GM19468 (cell line): Measurements from ENCODE around the gene TBPL1.

Experiments used
- ATAC-seq: cut with Tn5 transposase; IDR thresholded peaks from one replicate; pipeline ENCODE4 v1.9.1; 2021; ENCODE audit warnings: mild to moderate bottlenecking, moderate library complexity, moderate number of reproducible peaks; ENCODE audit not compliant: unreplicated experiment; ENCODE audit errors: extremely low read depth

Gene TBPL1

DNA sequence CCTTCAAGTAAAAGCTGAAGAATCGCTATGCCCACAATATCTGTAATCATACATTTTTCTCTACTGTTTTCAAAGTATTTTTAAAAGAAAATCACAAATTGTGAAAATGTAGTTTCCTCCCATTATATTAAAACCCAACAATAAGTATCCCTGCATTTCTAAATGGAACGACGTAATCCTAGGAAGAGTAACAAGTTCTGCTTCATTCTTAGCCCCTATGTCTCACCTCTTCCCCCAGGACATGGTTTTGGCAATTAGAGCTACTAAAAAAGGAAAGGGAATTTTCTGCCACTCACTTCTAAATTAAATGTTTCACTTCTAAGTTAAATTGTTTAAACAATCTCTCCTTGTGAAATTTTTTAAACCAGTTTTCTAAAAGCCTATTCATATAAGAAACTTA lies 47.4 kb downstream of the TBPL1 start:
- ATAC-seq = no peak

DNA sequence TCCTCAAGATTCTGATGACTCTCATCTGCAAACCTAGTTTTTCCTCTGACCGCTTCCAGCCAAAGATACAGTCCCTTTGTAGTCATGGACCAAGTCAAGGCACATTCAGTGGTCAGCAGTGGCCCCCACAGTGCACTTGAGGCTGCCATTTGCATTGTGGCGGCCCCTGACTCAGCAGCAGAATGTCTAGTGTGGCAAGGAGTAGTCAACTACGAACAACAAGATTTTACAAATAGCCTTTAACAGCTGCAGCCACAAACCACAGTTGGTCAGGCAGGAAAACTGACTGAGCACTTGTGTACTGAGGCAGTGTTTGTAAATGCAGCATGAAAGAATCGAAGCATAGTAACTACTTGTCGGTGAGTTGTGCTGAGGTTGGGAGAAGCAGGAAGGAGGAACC lies 49.8 kb downstream of the TBPL1 start:
- ATAC-seq = no peak

DNA sequence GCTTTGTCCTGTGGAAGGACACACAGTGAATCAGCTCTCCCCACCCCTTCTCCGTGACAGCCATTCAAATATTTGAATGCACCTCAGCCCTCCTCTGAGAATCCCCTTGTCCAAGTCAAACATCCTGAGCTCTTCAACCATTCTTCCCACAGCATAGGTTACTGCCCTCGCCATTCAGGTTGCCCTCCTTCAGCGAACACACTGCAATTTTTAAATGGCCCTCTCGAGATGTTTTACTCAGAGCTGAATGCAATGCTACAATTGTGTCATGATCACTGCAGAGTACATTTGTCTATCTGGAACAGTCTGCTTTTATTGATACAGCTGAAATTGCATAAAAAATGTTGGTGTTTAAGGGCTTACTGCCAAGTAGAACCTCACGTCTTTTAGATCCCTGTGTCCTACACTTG lies 50.5 kb downstream of the TBPL1 start:
- ATAC-seq = no peak

DNA sequence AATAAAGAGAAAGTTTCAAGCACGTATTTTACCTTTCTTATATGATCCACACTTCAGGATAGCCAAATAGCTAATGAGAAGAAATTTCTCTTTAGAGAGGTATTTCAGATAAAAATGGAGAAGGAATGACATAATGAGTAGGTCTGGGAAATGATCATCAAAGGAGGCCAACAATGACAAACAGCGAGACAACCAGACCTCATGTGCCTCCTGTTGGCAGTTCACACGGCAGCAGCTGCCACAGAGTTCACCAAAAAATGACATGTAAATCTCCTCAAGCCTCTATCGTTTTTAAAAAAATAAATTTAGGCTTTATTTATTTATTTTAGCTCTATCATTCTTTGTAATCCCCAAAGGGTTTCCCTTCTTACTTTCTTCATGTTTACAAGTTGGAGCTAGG lies 51.7 kb downstream of the TBPL1 start:
- ATAC-seq = no peak

DNA sequence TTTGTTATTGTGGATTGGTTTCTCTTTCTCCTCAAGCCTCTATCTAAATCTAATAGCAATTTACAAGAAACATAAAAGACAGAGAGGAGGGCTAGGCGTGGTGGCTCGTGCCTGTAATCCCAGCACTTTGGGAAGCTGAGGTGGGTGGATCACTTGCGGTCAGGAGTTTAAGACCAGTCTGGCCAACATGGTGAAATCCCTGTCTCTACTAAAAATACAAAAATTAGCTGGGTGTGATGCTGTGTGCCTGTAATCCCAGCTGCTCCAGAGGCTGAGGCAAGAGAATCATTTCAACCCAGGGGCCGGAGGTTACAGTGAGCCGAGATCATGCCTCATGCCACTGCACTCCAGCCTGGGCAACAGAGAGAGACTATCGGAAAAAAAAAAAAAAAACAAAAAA lies 52.8 kb downstream of the TBPL1 start:
- no peak for ATAC-seq

DNA sequence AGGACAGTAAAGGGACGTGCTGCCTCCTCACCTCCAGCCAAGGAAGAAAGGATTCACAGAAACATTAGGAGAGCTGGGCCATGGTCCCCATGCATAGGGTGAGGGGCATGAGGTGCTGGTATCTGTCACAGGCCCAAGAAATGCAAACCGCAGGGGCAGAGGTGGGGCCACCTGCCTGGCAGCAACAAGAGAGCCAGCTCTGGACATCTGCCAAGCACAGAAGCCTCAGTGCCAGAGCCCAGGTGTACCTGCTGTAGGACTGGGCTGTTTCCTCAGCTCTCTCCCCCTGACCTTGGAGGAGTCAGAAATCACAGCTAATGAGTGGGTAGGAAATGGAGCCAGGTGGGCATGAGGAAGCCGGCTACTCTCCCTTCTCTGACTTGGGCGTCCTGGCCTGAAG lies 54.1 kb downstream of the TBPL1 start:
- no peak for ATAC-seq

DNA sequence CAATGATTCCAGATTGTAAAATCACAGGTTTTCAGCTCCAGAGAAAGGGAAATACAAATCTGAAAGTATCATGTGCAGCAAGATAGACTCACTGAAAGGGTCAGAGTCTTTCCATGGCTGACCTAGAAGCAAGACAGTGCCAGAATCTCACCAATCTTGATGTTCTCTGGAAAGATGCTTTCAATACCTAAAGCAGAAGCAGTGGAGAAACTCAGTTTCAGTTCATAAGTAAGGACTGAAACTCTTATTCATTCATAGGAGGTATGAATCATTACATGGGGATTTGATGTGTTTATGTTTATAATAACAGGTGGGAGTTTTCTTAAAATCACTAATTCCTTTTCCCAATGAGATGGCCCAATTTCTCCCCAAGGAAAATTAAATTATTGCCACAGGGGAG lies 56.9 kb downstream of the TBPL1 start:
- ATAC-seq = no peak

DNA sequence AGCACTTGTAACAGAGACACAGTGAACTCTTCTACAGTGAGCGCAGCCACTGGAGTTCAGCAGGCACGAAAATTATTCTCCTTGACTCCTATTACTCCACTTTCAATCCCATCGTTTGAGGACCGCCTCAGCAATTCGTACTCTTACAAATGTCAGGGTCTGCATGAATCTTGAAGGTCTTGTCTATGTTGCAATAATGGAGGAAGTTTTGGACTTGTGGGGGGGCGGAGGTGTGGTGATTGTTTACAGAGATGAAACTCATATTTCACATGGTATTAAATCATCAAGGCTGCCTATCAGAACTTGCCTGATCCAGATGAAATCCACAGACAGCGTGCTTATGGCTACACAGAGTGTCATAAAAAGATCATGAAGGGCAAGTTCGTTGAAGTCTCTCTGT lies 57.4 kb downstream of the TBPL1 start:
- ATAC-seq = no peak

DNA sequence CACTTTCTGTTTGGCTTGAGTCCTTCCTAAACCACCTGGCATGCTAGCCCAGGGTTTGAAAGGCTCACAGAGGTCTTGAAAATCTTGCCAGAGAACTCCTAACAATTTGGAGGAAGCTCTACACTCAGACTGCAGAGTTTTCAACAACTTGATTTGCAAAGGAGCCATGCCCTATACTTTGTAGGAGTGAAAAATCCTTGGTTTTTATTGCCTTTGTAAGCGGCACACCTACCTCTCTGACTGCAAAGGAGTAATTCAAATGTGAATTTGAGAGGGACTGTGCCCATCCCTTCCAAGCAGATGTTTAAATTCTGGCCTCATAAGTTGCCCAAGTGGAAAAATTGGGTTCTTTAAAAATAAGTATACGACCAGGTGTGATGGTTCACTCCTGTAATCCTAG lies 58.0 kb downstream of the TBPL1 start:
- no peak for ATAC-seq

DNA sequence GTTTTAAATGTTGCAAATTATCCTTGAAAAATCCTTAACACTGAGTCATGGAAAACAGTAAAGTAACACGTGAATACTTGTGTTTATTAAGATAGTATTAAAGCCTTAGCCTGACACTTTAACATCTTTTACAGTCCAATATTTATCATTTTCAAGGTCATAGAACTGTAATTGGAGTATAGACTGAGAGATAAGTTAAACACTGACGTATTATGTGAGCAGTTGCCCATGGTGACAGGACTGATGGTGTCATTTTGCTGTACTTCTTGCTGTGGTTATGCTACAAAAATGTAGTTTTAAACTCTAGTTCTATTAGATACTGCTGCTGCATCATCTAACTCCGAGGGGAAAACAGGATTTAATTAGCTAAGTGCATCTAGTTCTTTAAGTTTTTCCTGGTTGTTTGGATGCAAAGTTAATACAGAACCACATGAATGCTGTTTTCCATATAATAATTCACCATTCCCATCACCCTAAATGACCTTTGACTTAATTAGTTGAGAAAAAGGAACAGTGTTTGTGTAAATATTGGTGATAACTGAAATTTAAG lies 61.6 kb downstream of the TBPL1 start:
- no peak for ATAC-seq

DNA sequence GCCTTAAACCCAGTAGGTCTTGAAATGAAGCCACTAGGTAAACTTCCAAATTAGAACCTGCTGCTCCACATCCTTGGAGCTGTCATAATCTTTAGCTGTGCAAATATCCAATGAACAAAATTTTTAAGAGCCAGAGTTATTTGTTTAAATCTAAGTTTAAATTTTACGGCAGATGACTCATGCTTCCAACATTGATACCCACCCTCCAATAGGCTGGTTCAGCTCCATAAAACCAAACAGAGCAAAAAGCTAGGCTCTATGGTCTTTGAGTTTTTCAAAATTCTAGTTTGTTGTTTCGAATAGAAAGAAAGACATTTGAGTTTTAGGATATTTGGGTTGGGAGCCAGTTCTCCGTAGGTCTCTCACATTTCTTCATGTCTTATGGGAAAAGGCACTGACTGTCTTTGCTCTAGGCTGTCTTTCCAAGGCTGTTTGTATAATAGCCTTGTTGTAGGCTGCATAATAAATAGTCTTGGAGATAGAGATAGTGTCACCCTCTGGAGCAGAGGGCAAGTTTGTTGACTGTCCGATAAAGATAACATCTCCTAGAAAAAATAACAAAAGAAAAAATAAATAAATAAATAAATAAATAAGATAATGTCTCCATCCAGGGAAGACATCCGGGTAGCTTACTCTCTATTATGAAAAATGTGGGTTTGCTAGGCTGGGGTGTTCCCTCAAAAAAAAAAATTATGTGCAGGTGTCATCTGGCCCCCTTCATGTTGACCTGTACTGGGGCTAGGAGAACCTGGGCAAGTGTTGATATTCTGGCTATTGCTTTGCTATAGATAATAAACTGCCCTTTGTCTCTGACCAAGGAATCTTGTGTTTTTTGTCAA lies 62.9 kb downstream of the TBPL1 start:
- no peak for ATAC-seq

DNA sequence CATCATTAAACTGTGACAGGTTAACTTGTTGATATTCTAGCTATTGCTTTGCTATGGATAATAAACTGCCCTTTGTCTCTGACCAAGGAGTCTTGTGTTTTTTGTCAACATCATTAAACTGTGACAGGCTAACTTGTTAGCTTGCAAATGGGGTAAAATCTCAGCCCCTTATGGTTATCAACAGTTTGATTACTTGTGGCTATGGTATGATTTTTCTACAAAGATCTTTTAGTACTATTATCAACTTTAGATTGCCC lies 63.5 kb downstream of the TBPL1 start:
- no peak for ATAC-seq

DNA sequence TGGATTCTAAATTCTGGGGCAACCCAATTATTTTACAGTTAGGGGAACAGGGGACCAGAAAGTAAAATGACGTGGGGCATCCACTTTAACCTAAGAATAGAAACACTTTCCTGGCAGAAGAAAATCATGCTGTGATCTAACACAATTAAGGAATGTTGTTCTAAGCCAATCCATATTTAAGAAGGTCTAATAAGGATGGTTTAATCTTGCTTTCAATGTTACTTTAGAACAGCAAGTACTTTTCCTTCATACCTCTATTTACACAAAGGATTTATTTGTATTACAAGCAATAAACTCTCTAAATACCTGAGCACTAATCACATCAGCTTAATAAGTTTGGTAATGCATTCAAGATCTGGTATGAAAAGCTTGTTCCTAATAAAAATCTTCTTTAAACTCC lies 67.0 kb downstream of the TBPL1 start:
- no peak for ATAC-seq

DNA sequence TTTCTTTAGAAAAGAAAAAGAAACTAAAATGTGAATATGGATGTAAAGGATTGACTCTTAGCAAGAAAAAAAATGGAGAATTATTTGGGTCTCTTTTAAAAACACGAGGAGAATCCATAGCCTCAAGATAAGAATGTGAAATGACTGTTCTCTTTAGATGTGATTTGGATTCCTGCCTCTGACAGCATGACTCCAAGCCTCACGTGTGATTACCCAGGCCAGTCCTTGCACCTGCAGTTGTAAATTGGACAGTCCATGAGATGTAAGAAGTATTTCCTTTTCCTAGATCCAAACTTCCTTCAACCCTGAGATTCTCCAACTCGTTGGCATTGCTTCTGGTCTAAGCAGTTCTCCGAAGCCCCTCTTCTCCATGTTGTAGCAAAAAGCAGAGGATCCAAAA lies 67.5 kb downstream of the TBPL1 start:
- no peak for ATAC-seq

DNA sequence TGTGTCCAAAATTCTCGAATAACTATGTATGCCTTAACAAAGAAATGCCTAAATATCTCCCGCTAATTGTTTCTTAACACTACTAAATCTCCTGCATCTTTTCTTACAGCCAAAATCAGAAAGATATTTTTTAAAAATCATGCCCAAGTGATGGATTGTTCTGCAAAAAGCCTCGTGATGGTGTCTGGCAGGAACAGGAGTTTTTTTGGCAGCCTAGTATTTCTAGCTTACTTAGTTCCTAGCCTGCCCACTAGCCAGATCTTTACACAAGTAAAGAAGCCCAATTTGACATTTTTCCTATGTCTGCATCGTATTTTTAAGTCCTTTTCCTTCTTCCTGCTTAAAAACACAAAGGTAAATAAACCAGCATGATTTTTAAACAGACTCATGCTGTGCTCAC lies 67.9 kb downstream of the TBPL1 start:
- ATAC-seq = no peak

DNA sequence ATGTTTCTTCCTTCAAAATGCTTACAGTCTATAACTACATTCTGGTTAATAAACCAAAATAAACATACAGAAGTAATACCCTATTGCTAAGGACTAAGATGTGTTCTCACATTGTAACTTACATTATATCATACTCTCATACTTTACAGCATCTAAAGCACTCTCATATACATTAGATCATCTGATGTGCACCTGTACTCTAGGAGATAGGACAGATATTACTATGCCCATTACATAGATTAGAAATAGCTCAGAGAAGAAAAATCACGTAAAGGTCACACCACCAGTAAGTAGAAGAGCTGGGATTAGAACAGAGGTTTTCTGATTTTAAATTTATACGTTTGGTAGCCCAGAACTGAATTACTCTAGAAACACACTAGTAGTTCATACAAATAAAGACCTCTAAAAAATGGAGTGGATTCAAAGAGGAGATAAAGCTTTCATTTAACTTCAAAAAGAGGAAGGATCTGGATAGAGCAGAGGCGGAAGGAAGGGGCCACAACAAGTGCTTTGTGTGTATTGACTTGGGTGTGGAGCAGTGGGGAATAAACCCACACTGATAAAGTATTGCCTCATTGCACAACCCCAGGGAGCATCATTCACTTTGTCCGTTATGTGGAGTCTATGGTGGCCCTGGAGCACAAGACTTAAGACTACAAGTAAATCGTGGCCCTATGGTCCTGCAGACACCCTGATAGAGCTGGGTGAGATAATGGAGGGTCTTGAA lies 68.5 kb downstream of the TBPL1 start:
- ATAC-seq = no peak

DNA sequence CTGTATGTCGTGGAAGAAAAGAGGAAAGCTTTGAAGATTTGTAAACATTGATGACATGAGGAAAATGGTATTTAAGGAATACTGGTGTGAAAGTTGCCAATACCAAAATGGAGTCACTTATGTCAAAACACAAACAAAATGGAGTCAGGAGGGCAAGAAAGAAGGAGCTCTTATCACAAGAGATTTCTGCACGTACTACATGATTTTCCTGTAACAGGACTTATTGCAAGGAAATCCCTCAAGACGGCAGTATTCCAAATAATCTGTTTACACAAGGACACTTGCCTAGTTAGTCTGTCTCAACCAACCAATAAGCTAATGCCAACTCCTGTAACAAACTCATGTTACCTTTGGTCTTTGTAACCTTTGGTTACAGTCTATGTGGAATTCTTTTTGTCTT lies 69.6 kb downstream of the TBPL1 start:
- no peak for ATAC-seq

DNA sequence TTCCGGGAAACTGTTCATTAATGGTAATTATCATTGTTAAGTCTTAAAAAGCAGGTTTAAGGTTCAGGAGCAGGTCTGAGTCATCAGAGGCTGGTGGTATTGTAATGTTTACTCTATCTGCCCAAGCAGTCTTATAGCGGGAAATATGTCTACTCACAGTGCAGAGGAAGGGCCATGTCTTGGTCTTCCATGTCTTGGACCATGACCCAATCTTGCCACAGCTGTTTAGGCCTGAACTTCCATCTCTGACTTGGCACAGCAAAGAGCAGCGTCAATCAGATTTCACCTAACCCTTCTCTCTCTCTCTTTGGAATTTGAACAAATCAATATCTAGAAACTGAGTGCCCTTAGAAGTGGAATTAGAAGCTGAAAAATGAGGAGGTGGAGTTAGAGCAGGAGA lies 73.6 kb downstream of the TBPL1 start:
- ATAC-seq = no peak

DNA sequence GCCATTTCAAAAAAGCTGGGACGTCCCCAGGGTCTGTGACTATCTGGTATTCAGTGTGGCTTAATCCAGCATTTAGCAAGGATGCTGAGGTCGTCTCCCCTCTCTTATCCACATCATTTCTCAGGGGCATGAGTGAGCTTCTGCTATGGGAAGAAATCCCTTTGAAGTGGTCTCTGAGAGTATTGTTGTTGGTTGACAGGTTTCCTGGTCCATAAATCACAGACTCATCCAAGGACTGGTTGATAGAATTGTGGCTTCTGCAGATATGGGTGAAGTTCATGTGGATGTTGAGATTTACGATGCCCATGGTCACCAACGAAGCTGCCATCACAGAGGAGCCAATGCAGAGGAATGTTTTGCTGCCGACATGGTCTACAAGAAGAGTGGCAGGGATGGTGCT lies 75.4 kb downstream of the TBPL1 start:
- no peak for ATAC-seq

DNA sequence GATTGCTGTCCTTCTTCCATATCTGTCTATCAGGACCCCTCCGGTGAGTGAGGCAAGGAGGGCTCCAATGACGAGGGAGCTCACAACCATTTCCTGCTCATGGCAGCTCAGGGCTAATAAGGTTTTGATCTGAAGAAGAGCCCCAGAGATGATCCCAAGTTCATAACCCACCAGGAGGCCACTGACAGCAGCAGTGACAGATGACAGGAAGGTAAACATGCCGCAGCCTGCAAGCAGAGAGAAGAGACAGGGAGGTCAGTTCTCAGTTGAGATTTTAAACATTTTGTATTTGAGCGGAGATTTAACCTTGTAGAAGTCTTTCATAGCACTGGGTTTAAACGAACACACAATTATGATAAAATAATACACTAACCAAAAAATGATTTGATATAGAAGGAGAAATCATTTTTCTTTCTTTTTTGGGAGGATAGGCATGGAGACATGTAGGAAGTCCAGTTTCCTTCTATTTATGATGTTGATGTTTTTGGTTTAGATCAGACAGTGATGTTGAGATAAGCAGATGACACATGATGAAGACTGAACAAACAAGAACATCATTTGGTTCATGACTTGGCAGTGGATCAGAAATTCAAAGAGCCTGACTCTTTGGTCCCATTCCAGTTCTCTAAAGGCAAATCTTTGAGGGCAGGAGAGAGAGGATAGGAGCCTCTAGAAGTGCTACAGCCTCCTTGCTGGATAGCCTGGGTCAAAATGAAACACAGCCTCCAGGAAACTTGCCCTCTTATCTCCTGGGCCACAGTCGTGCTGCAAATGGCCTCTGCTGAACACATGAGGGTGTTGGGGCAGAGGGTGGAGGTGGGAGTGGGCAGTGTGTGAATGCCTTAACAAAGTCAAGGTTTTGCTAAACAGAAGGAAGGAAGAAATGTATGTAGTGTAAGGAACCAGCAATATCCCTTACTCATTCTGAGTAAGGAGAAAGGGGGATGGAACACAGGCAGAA lies 76.8 kb downstream of the TBPL1 start:
- ATAC-seq = no peak
